GDM1 (cell line): ENCODE measurements around the gene RAB14.
"Not testable (repeated sequence)": the region's sequence is repeated elsewhere in the genome, so short reads cannot be mapped to it uniquely, and the experiment has no call there.

Experiments
- DNase-seq: peaks from one replicate; lab custom pipeline; 2025; lab: John Stamatoyannopoulos, UW

The RAB14 gene

GRCh38 chr9:121191235-121191634, 10.4 kb downstream of the RAB14 start:
- DNase-seq = no peak

- no peak for DNase-seq
Measured at GRCh38 chr9:121189660-121190059, 12.0 kb downstream of the RAB14 start.

DNA sequence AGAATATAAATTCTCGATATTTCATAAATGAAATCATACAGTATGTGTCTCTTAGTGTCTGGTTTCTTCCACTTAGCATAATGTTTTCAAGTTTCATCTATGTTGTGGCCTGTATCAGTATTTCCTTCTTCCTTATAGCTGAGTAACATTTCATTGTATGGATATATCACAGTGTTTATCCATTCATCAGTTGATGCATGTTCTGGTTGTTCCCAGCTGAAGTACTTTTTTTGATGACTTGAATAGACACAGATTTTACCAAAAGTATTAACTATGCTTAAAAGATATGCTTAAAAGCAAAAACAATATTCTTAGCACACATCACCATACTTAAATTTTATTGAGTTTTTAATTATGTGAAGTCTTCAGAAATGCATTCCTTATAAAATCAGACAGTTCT, 12.7 kb downstream of the RAB14 start:
- DNase-seq = no peak

DNA sequence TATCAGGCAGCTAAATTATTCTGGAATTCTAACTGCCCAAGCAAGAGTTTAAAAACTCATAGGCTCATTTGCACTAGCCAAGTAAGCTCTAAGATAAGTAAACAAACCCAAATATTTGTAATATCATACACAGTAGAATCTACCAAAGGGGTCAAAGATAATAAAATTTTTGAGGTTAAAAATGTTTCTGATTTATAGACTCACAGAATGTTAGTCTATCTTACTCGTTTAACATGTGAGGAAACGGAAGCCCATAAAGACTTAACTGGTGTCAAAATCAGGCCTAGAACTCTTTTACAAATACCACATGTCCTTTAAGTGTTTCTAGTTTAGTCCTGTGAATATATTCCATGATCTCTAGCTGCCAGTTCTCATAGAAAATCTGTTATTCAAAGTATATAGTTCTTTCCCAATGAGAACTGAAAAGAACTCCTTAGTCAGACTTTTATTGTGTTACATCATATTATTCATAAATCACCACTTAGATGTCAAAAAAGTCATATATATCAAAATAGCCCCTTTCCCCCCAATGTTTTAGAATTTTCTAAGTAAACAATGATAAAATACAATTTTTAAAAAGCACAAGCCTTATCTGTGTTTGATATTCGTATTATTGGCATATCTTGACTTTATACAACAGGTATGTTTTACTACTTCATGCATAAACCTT, 13.9 kb downstream of the RAB14 start:
- no peak for DNase-seq

GRCh38 chr9:121185774-121186403, 15.8 kb downstream of the RAB14 start:
- no peak for DNase-seq

DNA sequence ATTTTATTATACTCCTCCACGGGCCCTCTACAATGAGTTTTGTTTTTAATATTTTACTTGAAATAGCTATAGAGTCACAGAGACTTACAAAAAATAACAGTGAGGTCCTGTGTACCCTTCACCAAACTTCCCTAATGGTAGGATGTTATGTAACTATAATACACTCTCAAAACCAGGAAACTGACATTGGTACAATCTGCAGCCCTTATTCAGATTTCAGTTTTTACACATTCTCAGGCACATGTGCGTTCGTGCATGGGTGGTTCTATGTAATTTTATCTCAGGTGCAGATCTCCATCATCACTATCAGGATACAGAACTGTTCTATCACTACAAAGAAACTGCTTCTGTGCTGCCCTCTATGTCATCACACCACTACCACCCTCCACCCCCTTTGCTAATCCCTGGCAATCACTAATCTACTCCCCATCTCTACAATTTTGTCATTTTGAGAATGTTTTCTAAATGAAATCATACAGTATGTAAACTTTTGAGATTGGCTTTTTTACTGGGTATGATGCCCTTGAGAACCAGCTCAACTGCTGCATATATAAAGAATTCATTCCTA, 16.4 kb downstream of the RAB14 start:
- no peak for DNase-seq

GRCh38 chr9:121184463-121184862, 17.2 kb downstream of the RAB14 start:
- DNase-seq = no peak

GRCh38 chr9:121183666-121184423, 17.8 kb downstream of the RAB14 start:
- DNase-seq = no peak

DNA sequence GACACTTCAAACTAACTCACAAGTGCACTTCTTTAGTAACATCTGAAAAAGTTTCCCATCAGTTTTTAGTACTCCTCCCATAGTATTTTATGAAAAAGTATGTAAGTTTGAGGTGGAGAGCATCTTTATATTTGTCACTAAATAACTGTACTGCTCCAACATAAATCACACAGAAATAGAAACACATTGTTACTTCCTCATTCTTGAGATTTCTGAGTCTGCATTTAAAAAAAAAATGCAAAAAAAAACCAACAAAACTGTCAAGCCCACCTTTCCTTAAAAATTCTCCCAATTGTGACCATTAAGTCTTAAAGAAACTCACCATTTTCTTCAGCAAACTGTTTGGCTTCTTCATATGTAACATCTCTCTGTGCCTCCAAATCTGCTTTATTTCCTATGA, 18.7 kb downstream of the RAB14 start:
- DNase-seq = no peak

DNA sequence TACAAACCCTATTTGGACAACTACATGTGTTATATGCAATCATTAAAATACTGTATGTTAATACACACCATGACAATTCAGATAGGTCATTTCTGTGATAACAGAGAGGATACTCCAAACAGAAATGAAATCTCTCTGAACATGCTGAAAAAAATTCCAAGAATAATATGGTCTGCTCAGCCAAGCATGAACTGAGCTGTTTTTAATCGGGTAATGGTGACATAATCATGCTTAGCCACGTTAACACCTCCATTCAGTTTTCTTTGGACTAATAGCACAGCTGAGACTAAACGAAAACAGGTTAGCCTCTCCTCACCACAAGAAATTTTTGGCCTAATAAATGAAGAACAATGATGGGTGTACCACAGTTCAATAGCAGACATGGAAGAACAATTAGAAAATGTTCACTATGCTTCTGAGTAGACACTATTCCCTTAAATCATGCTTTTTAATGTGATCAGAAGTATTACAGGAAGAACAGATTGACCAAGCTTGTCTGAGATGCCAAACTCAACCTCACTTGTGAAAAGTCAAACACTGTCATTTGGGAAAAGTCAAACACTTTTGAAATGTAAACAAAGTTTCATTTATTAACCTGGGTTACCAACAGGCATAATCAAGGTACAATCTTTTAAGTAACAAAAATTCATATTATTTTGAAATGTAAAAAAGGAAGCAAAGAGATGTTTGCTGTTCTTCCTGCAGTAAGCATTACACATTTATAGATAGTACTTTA, 19.4 kb downstream of the RAB14 start:
- DNase-seq = no peak

GRCh38 chr9:121179930-121180681, 21.6 kb downstream of the RAB14 start:
- no peak for DNase-seq

DNA sequence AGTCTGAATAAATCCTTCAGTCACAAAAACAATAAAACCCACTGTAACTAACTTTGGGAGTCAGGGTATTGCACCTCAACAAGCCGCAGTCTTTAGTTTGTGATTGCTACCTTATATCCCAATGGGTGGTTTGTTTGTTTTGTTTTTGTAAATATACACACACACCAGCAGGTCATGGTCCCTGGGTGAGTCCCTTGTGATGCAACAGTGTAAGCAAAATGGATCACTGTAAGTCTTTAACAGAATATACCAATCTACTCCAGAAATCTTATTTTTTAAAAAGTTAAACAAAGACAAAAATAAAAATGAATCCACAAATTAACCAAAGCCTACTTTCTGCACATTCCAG, 22.3 kb downstream of the RAB14 start:
- not testable (repeated sequence) for DNase-seq

DNA sequence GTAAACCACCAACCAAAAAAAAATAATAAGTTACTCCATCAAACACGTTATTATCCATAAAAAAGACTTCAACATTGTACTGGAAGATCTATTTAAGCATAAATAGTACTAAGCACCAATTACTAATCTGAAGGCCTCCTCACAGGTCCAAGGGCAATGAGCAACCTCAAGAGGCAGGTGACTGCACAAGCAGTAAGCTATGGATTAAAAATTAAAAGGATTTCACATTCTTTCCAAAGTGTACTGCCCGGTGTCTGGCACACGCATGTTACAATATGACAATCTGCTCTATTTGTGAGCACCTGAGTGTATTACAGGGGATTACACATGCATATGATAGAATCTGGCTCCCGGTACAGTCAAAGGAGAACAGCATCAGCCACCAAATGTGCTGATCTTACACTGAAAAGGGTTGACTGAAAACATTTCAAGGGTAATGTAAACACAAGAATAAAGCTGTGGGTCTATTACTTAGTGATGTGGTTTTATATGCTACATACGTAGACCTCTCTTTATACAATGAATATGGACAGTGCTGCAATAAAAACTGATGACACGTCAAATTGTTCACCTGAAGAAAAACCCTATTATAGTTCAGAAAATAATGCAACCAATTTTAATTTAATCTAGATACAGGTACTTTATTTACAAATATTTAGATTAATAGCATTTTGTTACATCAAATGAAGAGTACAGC, 22.8 kb downstream of the RAB14 start:
- no peak for DNase-seq

- DNase-seq = no peak
Measured at GRCh38 chr9:121173501-121173900, 28.2 kb downstream of the RAB14 start.

GRCh38 chr9:121172726-121173487, 28.8 kb downstream of the RAB14 start:
- DNase-seq = no peak

DNA sequence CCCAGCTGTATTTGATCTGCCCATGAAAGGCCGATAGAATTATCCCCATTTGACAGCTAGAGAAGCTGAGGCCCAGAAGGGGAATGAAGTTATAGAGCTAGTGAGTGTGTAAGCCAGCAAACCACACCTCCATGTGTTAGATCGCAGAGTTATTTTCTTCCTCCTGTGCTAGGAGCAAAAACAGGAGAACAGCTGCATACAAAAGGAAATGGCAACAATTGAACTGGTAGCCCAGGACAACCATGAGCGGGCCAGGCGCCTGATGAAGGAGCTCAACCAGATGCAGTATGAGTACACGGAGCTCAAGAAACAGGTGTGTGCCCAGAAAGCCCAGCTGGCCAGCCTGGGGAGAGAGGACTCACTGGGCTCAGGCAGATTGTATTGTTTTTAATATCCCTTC, 30.4 kb downstream of the RAB14 start:
- DNase-seq = no peak

DNA sequence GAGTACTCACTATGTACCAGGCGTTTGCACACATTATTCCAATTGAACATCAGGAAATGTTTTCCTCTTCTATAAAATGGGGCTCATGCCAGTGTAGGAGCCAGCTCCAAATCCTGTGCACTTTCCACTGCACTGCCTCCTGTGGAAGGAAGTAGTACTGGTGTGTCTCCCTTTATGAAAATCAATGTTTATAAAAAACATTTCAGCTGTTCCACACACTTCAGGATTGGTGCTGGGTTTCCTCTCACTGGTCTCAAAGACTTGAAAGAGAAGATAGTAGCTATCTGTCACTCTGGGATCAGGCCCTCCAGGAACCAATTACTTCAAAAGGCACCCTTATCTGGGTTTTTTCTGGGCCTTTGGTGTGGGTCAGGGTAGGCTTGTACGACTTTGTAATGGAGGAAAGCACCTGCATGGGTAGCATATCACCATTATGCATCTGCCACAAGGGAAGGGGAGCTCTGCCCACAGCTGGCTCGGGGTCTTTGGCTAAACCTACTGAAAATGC, 32.5 kb downstream of the RAB14 start:
- DNase-seq = no peak

- no peak for DNase-seq
Measured at GRCh38 chr9:121168052-121168451, 33.6 kb downstream of the RAB14 start.

DNA sequence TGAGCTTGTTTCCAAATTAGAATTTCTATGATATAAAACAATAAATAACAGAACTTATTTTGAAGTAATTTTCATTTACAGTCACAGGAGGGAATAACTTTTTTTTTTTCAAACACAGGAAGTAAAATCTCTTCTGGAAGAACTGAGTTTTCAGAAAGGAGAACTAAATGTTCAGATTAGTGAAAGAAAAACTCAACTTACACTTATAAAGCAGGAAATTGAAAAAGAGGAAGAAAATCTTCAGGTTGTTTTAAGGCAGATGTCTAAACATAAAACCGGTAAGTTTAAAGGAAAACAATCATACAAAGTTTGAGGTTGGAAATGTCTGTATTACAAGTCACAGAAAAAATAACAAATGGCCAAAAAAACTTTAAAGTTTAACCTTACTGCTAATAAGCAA, 41.6 kb downstream of the RAB14 start:
- no peak for DNase-seq

DNA sequence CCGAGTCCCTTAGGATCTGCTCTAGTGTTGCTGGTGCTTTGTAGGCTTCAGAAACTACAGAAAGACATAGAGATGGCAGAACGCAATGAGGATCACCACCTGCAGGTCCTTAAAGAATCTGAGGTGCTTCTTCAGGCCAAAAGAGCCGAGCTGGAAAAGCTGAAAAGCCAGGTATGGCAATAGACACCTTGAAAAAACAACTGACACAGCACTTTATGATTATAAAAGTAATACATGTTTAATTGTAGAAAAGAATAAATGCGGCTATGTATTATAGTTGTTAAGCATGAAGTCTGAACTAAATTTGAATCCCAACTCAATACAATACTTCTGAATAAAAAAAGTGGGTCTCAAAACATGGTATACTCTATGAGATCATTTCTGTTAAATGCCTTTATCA, 43.7 kb downstream of the RAB14 start:
- no peak for DNase-seq
